HepG2 (cell line): Measurements from ENCODE around the gene TEKT1. TPM values are rescaled to one million over a fixed set of nuclear protein-coding genes. Genes with fewer than 3 reads are reported as not detected.

ENCODE experiments used
- BATF2 ChIP-seq: sonication (generic); formaldehyde crosslinking; IDR thresholded peaks from 2 replicates; pipeline ENCODE4 v1.8.0; 2022; ENCODE audit warnings: mild to moderate bottlenecking, missing genetic modification reagents, moderate library complexity
- CBFB ChIP-seq: sonication (generic); formaldehyde crosslinking; IDR thresholded peaks from 2 replicates; pipeline ENCODE4 v1.4.0; 2020; ENCODE audit warnings: missing genetic modification reagents
- DZIP1 ChIP-seq: sonication (generic); formaldehyde crosslinking; IDR thresholded peaks from 2 replicates; pipeline ENCODE4 v1.5.0; 2020; ENCODE audit warnings: mild to moderate bottlenecking, missing genetic modification reagents
- EEA1 ChIP-seq: sonication (generic); formaldehyde crosslinking; IDR thresholded peaks from 2 replicates; pipeline ENCODE4 v1.5.1; 2020; ENCODE audit warnings: mild to moderate bottlenecking, missing genetic modification reagents, borderline replicate concordance
- HDAC2 ChIP-seq: sonication (generic); formaldehyde crosslinking; IDR thresholded peaks from 2 replicates; pipeline ENCODE4 v1.4.0; 2020; ENCODE audit warnings: missing genetic modification reagents
- HES4 ChIP-seq: sonication (generic); formaldehyde crosslinking; IDR thresholded peaks from 2 replicates; pipeline ENCODE4 v1.9.0; 2021; ENCODE audit warnings: mild to moderate bottlenecking, missing genetic modification reagents, borderline replicate concordance
- HOXD1 ChIP-seq: sonication (generic); formaldehyde crosslinking; IDR thresholded peaks from 2 replicates; pipeline ENCODE4 v1.5.0; 2020; ENCODE audit warnings: missing genetic modification reagents
- MXI1 ChIP-seq: IDR thresholded peaks from 3 replicates; pipeline ENCODE4 v1.6.1; 2012; ENCODE audit warnings: low read depth, low read length, inconsistent platforms, borderline replicate concordance
- NFIC ChIP-seq: IDR thresholded peaks from 2 replicates; pipeline ENCODE4 v1.6.1; 2012; ENCODE audit warnings: mild to moderate bottlenecking, low read length, inconsistent platforms
- NFYC ChIP-seq: IDR thresholded peaks from 2 replicates; pipeline ENCODE4 v1.6.1; 2016; ENCODE audit warnings: missing genetic modification reagents, missing compliant biosample characterization
- SIN3A ChIP-seq: IDR thresholded peaks from 2 replicates; pipeline ENCODE4 v1.6.1; 2011; ENCODE audit warnings: low read depth, mild to moderate bottlenecking, control low read depth, low read length, borderline replicate concordance
- SP4 ChIP-seq: sonication (generic); formaldehyde crosslinking; IDR thresholded peaks from 2 replicates; pipeline ENCODE4 v1.8.1; 2023; ENCODE audit warnings: mild to moderate bottlenecking, missing genetic modification reagents
- ZBTB7A ChIP-seq: sonication (generic); formaldehyde crosslinking; IDR thresholded peaks from 2 replicates; pipeline ENCODE4 v1.8.0; 2022; ENCODE audit warnings: mild to moderate bottlenecking, missing genetic modification reagents
- ZMYM3 ChIP-seq: sonication (generic); formaldehyde crosslinking; IDR thresholded peaks from 2 replicates; pipeline ENCODE4 v1.5.1; 2020; ENCODE audit warnings: mild to moderate bottlenecking, missing genetic modification reagents
- ZNF160 ChIP-seq: sonication (generic); formaldehyde crosslinking; IDR thresholded peaks from 2 replicates; pipeline ENCODE4 v1.8.0; 2022; ENCODE audit warnings: mild to moderate bottlenecking, inconsistent platforms, missing genetic modification reagents
- ZNF205 ChIP-seq: IDR thresholded peaks from 2 replicates; pipeline ENCODE4 v1.6.1; 2018; ENCODE audit warnings: missing biosample characterization, missing genetic modification reagents
- ZNF468 ChIP-seq: sonication (generic); formaldehyde crosslinking; IDR thresholded peaks from 2 replicates; pipeline ENCODE4 v1.8.0; 2022; ENCODE audit warnings: mild to moderate bottlenecking, moderate library complexity, missing genetic modification reagents
- ZNF646 ChIP-seq: sonication (generic); formaldehyde crosslinking; IDR thresholded peaks from 2 replicates; pipeline ENCODE4 v1.9.0; 2021; ENCODE audit warnings: mild to moderate bottlenecking, missing genetic modification reagents
- polyA plus RNA-seq, 8 experiments: library from polyadenylated mRNA; depleted of rRNA in 3 of 8; stranded (reverse) in 7 of 8; unstranded in 1 of 8; fragments of >200 nt; fragmentation: Illumina TruSeq in 4 of 8; extraction: Trizol in 4 of 8; gene quantifications; 2 replicates each; pipeline versions ENCODE4 v1.2.1 to v1.2.3, GENCODE V29; 2011 to 2016; ENCODE audit warnings: low read depth in 4 of 8, missing spikeins in 1 of 8, mixed read lengths in 1 of 8; ENCODE audit not compliant: insufficient read depth in 1 of 8
- total RNA-seq, 5 experiments: library from RNA; depleted of rRNA; stranded (reverse); fragments of >200 nt; fragmentation: Illumina TruSeq; extraction: Trizol; gene quantifications; 2 replicates each; pipeline ENCODE4 v1.2.3, GENCODE V29; 2016; ENCODE audit warnings: low read depth in 1 of 5
- TF ChIP-seq, protein P1 (sequence below): sonication (generic); formaldehyde crosslinking; conservative IDR thresholded peaks from 2 replicates; pipeline ENCODE4 v1.8.0; 2022; ENCODE audit warnings: missing genetic modification reagents

TEKT1 gene
- total and polyA plus RNA-seq, 2 of the 13 experiments (the other 11 are each of a cell fraction or from before 2014, with no cell fraction given), result not detected

GRCh38 chr17:6752068-6752909 lies 79.2 kb downstream of the TEKT1 start (continued):
- no peak for TF ChIP-seq EEA1 (CRISPR knock-in tag)
- TF ChIP-seq HDAC2, result no peak
- no peak for TF ChIP-seq DZIP1
- TF ChIP-seq SIN3A, result no peak
- 0 out of 2 replicates have a peak, but pooled peaks have one; percentile 31 for TF ChIP-seq ZMYM3 (CRISPR knock-in tag)
- no peak for TF ChIP-seq BATF2
- TF ChIP-seq, protein P1, sequence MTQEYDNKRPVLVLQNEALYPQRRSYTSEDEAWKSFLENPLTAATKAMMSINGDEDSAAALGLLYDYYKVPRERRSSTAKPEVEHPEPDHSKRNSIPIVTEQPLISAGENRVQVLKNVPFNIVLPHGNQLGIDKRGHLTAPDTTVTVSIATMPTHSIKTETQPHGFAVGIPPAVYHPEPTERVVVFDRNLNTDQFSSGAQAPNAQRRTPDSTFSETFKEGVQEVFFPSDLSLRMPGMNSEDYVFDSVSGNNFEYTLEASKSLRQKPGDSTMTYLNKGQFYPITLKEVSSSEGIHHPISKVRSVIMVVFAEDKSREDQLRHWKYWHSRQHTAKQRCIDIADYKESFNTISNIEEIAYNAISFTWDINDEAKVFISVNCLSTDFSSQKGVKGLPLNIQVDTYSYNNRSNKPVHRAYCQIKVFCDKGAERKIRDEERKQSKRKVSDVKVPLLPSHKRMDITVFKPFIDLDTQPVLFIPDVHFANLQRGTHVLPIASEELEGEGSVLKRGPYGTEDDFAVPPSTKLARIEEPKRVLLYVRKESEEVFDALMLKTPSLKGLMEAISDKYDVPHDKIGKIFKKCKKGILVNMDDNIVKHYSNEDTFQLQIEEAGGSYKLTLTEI (CRISPR knock-in tag), result no peak
- TF ChIP-seq ZBTB7A (CRISPR knock-in tag), result no peak
- TF ChIP-seq ZNF646 (CRISPR knock-in tag), result no peak
- TF ChIP-seq NFYC (CRISPR knock-in tag), result peak; percentile 53; the same call in 1 of the 2 replicates
- TF ChIP-seq HOXD1, result no peak
- TF ChIP-seq CBFB, result no peak
- TF ChIP-seq SP4 (CRISPR knock-in tag), result no peak
- TF ChIP-seq ZNF468 (CRISPR knock-in tag), result no peak
- TF ChIP-seq ZNF160 (CRISPR knock-in tag), result no peak
- TF ChIP-seq NFIC, result no peak
- no peak for TF ChIP-seq HES4
- no peak for TF ChIP-seq MXI1
- no peak for TF ChIP-seq ZNF205 (CRISPR knock-in tag)
